ENCODE measurements around the gene PCNX2.
"Not testable (repeated sequence)": the region's sequence is repeated elsewhere in the genome, so short reads cannot be mapped to it uniquely, and the experiment has no call there.

PCNX2 gene

DNA sequence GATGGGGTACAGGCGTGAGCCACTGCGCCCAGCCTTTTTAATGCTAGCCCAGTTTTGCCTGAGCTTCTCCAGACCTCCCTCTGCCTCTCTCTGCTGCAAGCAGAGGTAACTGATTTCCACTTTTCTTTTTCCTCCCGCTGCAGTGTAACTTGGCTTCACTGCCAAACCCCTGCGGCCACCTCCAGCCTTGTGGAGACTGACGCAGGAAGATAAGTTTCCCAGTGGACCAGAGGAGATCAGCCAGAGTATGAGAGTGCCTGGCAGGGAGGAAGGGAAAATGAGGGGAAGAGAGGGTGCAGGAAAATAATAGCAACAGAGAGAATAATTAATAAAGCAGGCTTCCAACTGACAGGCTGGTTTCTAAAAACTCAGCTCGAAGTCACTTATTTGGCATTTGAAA, 143.7 kb downstream of the PCNX2 start:
- no peak for DNase-seq

- DNase-seq, result no peak
Observed at GRCh38 chr1:233144434-233144833, 151.1 kb downstream of the PCNX2 start.

GRCh38 chr1:233143241-233143640, 152.3 kb downstream of the PCNX2 start:
- no peak for DNase-seq

DNA sequence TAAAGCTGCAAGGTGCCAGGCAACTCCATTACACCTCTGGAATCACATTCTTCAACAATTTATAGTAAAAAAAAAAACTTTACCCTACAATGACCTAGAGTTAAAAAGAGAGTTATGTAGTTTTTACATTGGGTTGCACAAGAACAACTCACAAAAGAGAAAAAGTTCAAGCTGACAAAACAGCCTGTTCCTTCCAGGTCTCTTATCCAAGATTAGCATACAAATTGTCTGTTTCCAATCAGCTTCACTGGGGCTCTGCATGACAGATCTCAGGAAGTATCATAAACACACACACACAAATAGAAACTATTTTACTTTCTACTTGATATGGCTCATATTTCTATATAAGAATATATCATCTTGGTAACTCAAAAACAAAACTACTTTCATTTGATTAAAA, 154.6 kb downstream of the PCNX2 start:
- peak; percentile 5 for DNase-seq

DNA sequence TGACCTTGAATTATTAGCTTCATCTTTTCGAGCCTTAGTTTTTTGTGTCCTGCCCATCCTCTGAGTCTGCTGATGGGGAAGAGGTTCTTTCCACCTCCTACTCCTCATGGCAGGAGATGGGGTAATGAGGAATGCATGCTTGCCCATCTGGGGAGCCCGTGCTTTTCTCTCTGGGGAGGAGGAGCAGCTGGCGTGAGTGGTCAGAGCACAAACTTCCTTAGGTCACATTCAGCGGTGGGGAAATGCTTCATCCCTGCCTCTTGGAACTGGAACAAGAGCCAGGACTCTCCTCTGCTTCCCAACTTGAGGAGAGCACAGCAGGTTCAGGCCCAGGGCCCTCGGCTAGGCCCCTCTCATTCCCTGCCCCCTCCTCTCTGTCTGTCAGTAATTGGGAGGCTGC, 155.0 kb downstream of the PCNX2 start:
- no peak for DNase-seq

DNA sequence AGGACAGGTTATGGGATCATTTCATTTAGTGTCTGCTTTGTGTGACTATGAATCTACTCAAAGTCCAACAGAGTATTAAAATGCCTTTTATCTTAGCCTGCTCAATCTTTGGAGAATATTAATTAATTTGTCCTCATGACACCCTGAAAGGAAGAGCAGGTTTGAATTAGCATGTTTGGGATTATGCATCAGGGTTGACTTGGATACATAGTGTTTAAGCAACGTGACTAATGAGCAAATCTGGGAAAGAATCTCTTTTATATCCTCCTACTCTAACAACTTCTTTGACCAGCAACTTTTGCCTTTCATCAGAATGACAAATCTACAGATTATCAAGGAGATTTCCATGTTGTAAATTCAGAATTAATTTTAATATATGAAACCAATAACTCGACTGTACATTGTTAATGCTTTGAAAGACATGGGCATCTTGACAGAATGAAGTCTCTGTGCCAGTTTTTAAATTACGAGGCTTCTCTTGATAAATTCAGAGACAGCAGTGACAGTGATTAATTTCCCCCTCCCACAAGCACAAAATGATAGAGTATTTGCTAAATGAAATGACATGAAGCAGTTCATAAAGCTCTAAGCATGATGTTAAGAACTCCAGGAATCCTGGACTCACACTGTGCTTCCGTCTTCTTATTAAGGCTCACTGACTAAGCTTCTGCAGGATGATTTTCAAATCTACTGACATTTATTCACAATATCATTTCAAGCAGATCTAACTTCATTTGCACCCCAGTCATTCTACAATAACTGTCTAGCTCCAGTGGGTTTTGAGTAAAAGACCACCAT, 156.5 kb downstream of the PCNX2 start:
- no peak for DNase-seq

DNA sequence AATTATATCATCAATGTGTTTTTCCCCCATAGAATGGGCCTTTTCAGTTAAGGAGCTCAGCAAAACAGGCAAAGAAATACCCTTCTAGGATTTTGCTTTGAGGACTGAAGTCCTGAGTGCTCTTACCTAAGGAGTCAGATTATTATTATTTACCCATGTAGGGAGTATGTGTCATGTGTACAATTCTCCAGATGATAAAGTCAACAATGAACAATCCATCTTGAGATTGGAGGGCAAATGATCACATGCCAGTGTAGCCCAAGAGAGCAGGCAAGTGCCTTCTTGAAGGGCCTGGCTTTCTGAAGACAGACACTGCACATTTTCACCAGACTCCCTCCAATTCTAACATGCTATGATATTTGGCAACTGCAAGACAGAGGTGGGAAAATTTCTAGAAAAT, 159.7 kb downstream of the PCNX2 start:
- DNase-seq, result no peak

- peak; percentile 37 for DNase-seq
Observed at GRCh38 chr1:233132445-233132844, 163.1 kb downstream of the PCNX2 start.

DNA sequence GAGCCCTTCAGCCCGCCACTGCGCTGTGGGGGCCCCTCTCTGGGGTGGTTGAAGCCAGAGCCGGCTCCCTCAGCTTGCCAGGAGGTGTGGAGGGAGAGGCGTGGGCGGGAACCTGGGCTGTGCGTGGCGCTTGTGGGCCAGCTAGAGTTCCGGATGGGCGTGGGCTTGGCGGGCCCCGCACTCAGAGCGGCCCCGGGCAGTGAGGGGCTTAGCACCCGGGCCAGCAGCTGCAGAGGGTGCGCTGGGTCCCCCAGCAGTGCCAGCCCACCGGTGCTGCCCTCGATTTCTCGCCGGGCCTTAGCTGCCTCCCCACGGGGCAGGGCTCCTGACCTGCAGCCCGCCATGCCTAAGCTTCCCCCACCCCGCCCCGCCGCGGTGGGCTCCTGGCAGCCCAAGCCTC, 166.5 kb downstream of the PCNX2 start:
- not testable (repeated sequence) for DNase-seq

DNA sequence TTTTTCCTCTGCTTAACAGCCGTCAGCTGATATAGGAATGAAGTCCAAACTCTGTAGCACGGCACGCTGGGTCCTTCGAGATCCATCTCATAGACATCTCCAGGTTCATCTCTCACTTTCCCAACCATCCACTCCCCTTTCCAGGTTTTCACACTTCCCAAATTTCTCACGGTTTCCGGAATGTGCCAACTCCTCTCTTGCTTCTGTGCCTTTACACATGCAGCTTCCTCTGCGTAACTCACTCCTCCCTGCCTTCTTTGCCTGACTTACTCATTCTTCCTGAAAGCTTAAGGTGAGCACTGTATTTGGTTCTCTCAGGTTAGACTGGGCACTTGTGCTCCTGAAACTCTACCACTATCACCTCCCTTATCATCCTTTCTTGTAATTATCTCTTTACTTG, 168.4 kb downstream of the PCNX2 start:
- DNase-seq, result no peak

GRCh38 chr1:233122779-233123178, 172.7 kb downstream of the PCNX2 start:
- DNase-seq, result no peak

GRCh38 chr1:233121947-233122559, 173.5 kb downstream of the PCNX2 start:
- DNase-seq, result no peak

- DNase-seq, result peak; percentile 85
Observed at GRCh38 chr1:233114860-233115259, 180.7 kb downstream of the PCNX2 start.

- DNase-seq, result peak; percentile 49
Observed at GRCh38 chr1:233114159-233114558, 181.4 kb downstream of the PCNX2 start.

DNA sequence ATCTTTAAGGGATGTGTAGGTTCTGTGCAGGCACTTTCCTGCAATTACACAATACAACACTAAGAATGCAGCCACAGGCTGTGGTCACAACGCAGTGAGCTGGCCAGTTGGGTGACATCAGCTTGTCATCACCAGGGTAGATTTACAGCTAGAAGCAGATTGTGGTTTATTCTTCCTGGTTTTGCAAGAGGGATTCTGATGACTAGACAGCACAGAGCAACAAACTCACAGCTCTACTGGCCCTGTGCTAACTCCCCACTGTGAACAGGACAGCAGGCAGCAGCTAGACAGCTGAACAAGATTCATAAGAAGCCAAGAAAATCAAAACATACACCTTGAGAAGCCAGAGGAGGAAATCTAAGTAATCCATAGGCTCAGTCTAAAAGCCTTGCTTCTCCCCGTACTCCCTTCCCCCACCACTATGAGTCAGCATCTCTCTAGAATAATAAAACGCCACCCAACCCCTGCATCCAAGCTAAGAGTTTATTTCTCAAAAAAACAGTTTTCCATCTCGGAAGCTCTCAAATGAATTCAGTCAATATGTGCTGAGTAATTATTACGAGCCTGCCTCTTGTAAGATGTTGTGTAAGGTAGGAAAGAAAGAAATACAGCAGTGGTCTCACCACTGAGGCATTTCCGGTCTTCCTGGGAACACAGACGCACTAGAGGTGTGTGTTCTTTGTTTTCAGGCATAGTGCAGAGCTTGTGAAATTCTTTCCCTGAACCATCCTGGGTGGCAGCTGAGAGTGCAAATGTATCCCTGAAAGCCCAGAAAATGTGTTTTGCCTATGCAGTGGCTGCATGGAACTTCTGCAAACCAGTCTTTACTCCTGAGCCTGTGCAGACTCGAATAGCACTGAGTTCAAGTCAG, 182.3 kb downstream of the PCNX2 start:
- DNase-seq, result peak; percentile 100

GRCh38 chr1:233112186-233113008, 183.1 kb downstream of the PCNX2 start:
- DNase-seq, result no peak

- DNase-seq, result no peak
Observed at GRCh38 chr1:233111731-233112130, 183.8 kb downstream of the PCNX2 start.

DNA sequence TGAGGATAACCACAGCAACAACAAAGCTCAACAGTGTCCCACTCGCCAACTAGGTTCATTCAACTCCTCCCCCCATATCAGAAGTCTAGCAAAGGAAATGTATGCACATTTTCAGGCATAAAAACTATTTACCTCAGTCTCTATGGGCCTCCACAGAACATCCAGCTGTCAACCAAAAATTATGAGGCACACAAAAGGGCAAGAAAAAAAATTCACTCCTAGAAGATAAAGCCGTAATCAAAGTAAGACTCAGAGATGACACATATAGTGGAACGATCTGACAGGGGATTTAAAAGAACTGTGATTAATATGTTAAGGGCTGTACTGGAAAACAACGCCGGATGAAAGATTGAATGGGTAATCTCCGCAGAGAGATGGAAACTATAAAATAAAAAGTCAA, 186.4 kb downstream of the PCNX2 start:
- no peak for DNase-seq

GRCh38 chr1:233107716-233108130, 187.8 kb downstream of the PCNX2 start:
- not testable (repeated sequence) for DNase-seq

- no peak for DNase-seq
Observed at GRCh38 chr1:233107130-233107660, 188.3 kb downstream of the PCNX2 start.

GRCh38 chr1:233105225-233105624, 190.3 kb downstream of the PCNX2 start:
- peak; percentile 35 for DNase-seq

DNA sequence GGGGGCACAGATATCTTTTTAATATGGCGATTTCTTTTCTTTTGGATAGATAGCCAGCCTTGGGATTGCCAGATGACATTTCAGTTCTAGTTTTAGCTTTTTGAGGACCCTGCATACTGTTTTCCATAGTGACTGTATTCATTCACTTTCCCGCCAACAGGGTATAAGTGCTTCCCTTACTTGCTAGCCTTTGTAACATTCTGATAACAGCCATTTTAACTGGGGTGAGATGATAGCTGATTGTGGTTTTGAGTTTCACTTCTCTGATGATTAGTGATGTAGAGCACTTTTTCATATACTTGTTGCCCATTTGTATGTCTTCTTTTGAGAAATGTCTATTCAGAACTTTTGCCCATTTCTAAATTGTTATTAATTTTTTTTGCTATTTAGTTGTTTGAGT, 193.2 kb downstream of the PCNX2 start:
- peak; percentile 86 for DNase-seq
